Esophagus muscularis mucosa (tissue), 3 donors: ENCODE results near the gene OR2L2.

ENCODE experiments used
- POLR2A ChIP-seq: fragments of 450-650 bp; IDR thresholded peaks from one replicate; pipeline ENCODE4 v1.6.1; 2017; ENCODE audit warnings: antibody characterized with exemption, moderate library complexity, mild to moderate bottlenecking, low read depth
- POLR2AphosphoS5 ChIP-seq, 2 donors: sonication (generic); formaldehyde crosslinking; IDR thresholded peaks; one replicate each; pipeline ENCODE4 v1.6.1; 2017; ENCODE audit warnings: antibody characterized with exemption in 2 of 2
- TF ChIP-seq, protein P1 (sequence below), 3 experiments: fragments of 200-600 bp in 2 of 3; fragments of 450-650 bp in 1 of 3; sonication (generic) in 2 of 3; IDR thresholded peaks; one replicate each; pipeline ENCODE4 v1.5.1; 2017 to 2019; ENCODE audit warnings: antibody characterized with exemption in 3 of 3, mild to moderate bottlenecking in 2 of 3, moderate library complexity in 1 of 3

GRCh38 chr1:248054671-248055070 is 24.8 kb downstream of the OR2L2 start:
- TF ChIP-seq POLR2A, result no peak
- TF ChIP-seq, protein P1, sequence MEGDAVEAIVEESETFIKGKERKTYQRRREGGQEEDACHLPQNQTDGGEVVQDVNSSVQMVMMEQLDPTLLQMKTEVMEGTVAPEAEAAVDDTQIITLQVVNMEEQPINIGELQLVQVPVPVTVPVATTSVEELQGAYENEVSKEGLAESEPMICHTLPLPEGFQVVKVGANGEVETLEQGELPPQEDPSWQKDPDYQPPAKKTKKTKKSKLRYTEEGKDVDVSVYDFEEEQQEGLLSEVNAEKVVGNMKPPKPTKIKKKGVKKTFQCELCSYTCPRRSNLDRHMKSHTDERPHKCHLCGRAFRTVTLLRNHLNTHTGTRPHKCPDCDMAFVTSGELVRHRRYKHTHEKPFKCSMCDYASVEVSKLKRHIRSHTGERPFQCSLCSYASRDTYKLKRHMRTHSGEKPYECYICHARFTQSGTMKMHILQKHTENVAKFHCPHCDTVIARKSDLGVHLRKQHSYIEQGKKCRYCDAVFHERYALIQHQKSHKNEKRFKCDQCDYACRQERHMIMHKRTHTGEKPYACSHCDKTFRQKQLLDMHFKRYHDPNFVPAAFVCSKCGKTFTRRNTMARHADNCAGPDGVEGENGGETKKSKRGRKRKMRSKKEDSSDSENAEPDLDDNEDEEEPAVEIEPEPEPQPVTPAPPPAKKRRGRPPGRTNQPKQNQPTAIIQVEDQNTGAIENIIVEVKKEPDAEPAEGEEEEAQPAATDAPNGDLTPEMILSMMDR (IDR thresholded peaks at IDR 0.05), result no peak
- no peak for TF ChIP-seq POLR2AphosphoS5 (IDR thresholded peaks at IDR 0.05)
